ENCODE measurements around the gene USP10. TPM values are rescaled to one million over a fixed set of nuclear protein-coding genes. Genes with fewer than 3 reads are reported as not detected.

USP10 gene, protein sequence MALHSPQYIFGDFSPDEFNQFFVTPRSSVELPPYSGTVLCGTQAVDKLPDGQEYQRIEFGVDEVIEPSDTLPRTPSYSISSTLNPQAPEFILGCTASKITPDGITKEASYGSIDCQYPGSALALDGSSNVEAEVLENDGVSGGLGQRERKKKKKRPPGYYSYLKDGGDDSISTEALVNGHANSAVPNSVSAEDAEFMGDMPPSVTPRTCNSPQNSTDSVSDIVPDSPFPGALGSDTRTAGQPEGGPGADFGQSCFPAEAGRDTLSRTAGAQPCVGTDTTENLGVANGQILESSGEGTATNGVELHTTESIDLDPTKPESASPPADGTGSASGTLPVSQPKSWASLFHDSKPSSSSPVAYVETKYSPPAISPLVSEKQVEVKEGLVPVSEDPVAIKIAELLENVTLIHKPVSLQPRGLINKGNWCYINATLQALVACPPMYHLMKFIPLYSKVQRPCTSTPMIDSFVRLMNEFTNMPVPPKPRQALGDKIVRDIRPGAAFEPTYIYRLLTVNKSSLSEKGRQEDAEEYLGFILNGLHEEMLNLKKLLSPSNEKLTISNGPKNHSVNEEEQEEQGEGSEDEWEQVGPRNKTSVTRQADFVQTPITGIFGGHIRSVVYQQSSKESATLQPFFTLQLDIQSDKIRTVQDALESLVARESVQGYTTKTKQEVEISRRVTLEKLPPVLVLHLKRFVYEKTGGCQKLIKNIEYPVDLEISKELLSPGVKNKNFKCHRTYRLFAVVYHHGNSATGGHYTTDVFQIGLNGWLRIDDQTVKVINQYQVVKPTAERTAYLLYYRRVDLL
- 100 to 1,000 TPM; 148 to 149 TPM for total RNA-seq
- 98.7 TPM for polyA plus RNA-seq (2013, experiment 1 of 2)
- 86.0 TPM for polyA plus RNA-seq (2013, experiment 2 of 2)
- long read RNA-seq, experiment 1, transcript USP10-201 (14 exons, 3,009 nt): major isoform, 10 of 50 reads
- long read RNA-seq, experiment 1, partial matches to known transcripts: 20 of 50 reads
- long read RNA-seq, experiment 1, other reads (novel, unspliced or antisense): 19 of 50 reads
- long read RNA-seq, experiment 2, transcript USP10-207 (12 exons, 1,315 nt): minor isoform, 17 of 412 reads
- long read RNA-seq, experiment 2, transcript USP10-201 (14 exons, 3,009 nt): major isoform, 315 of 412 reads
- long read RNA-seq, experiment 2, partial matches to known transcripts: 20 of 412 reads
- long read RNA-seq, experiment 2, other reads (novel, unspliced or antisense): 58 of 412 reads
- long read RNA-seq, experiment 3, transcript USP10-201 (14 exons, 3,009 nt): major isoform, 653 of 844 reads
- long read RNA-seq, experiment 3, transcript USP10-207 (12 exons, 1,315 nt): minor isoform, 29 of 844 reads
- long read RNA-seq, experiment 3, partial matches to known transcripts: 60 of 844 reads
- long read RNA-seq, experiment 3, other reads (novel, unspliced or antisense): 98 of 844 reads
- long read RNA-seq, experiment 4, transcript USP10-207 (12 exons, 1,315 nt): major isoform, 9 of 43 reads
- long read RNA-seq, experiment 4, transcript USP10-201 (14 exons, 3,009 nt): major isoform, 9 of 43 reads
- long read RNA-seq, experiment 4, partial matches to known transcripts: 13 of 43 reads
- long read RNA-seq, experiment 4, other reads (novel, unspliced or antisense): 10 of 43 reads

DNA sequence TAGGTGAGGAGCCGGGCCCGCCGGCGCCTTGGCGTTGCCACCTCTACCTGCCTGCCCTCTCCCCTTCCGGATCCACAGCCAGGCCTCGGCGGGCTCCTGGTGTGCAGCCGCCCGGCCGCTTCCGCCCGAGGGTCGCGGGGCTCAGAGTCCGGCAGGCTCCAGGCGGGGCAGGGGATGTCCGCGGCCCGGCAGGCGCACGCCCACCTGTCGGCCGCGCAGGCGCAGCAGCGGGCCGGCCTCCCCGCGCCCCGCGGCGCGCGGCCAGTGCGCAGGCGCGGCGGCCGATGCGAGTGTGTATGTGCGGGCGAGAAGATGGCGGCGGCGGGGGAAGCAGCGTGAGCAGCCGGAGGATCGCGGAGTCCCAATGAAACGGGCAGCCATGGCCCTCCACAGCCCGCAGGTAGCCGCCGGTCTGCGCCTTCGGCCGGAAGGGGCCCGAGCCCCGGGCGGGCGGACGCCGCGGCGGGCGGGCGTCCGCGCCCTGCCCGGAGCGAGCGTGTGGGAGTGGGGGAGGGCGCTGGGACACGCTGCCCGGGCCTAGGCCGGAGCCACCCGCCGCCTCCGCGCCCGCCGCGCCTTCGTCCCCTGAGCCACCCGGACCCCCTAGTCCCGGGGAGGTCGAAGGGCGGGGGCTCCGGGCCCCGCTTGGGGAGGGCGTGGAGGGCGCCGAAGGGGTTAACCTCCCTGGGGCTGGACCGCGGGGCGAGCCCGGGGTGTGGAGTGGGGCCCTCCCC lies at the start of gene USP10:
USP10 (plus strand) TSS at position 289 of the 734 bp plus-strand sequence; CDS start at position 380, 91 bp downstream.
- Histone ChIP-seq H3K4me1 (ENCODE audit: control insufficient read depth, insufficient read depth, low read length) (peaks cover 5% of the 10 kb centered on the region), H3K36me3 (ENCODE audit: control insufficient read depth, insufficient read depth, low read length) (no peaks in the 10 kb centered on the region), H3K4me3 (ENCODE audit: low read length) (peak within 1 kb of the TSS; percentile 92), H3K9ac (ENCODE audit: extremely low read depth, low read length, poor library complexity, severe bottlenecking) (peak within 1 kb of the TSS; percentile 79), H3K27me3 (ENCODE audit: control insufficient read depth, insufficient read depth, low read length, poor library complexity, severe bottlenecking) (no peaks in the 10 kb centered on the region), H3K9me3 (ENCODE audit: control insufficient read depth, low read length) (no peaks in the 10 kb centered on the region), H3K27ac (ENCODE audit: low read depth, low read length) (peak within 1 kb of the TSS; percentile 76)
- TF ChIP-seq, protein P1, sequence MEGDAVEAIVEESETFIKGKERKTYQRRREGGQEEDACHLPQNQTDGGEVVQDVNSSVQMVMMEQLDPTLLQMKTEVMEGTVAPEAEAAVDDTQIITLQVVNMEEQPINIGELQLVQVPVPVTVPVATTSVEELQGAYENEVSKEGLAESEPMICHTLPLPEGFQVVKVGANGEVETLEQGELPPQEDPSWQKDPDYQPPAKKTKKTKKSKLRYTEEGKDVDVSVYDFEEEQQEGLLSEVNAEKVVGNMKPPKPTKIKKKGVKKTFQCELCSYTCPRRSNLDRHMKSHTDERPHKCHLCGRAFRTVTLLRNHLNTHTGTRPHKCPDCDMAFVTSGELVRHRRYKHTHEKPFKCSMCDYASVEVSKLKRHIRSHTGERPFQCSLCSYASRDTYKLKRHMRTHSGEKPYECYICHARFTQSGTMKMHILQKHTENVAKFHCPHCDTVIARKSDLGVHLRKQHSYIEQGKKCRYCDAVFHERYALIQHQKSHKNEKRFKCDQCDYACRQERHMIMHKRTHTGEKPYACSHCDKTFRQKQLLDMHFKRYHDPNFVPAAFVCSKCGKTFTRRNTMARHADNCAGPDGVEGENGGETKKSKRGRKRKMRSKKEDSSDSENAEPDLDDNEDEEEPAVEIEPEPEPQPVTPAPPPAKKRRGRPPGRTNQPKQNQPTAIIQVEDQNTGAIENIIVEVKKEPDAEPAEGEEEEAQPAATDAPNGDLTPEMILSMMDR (conservative IDR thresholded peaks at IDR 0.05): no peak
- Mint-ChIP-seq H3K4me3 (peak within 1 kb of the TSS; percentile 94), H3K4me1 (peaks cover 31% of the 10 kb centered on the region), H3K36me3 (ENCODE audit: low read depth) (peaks cover 2% of the 10 kb centered on the region), H3K9me3 (no peaks in the 10 kb centered on the region), H3K27ac (peak within 1 kb of the TSS; percentile 93), H3K27me3 (ENCODE audit: insufficient read depth) (no peaks in the 10 kb centered on the region)
- 0 to 1% methylated on average over 12 to 97 of the region's 97 CpGs for WGBS, 2 experiments (ENCODE audit: insufficient coverage in 1 of 2, insufficient read length in 1 of 2)
- peak; percentile 96 for DNase-seq

DNA sequence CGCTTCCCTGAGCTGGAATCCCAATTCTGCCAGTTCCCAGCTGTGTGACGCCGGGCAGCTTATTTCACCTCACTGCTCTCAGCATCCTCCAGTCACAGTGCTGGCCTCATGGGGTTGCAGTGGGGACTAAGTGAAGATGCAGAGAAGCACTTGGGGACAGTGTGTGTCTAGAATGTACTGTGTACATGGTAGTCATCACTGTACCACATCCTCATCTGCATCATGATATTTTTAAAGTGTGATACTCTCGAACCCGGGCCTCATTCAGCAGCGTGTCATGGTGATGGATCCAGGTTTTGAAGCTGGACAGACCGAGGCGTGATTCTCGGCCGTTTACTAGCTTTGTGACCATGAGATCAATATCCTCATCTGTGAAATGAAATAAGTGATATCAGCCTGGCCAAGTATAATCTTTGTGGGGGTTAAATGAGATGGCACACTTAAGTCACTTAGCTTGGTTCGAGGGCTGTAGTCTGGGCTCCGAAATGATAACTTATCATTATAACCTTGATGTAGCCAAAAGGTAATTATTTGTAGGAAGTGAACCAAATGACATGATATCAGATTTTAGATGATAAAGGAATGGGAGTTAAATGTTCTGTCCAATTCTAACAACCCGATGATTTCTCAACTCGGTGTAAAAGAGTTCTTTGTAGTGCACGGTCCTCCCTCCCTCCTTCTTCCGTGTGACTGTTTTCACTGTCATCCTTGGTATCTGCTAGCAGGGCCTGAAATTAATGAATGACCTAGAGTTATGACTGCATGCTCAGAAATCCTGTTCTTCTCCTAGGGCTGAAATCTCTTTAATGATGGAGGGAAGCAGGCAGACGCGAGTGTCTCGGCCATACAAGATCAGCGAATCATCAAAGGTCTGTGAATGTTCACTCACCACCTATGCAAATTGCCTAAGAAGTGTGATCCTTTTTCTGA lies 49.5 kb upstream of the USP10 start:
- no peaks in the 10 kb centered on the region for H3K4me1 Mint-ChIP-seq
- Histone ChIP-seq H3K4me1 (ENCODE audit: control insufficient read depth, insufficient read depth, low read length) (no peaks in the 10 kb centered on the region), H3K9ac (ENCODE audit: extremely low read depth, low read length, poor library complexity, severe bottlenecking) (no peak overlapping the region), H3K9me3 (ENCODE audit: control insufficient read depth, low read length) (no peaks in the 10 kb centered on the region), H3K36me3 (ENCODE audit: control insufficient read depth, insufficient read depth, low read length) (peaks cover 11% of the 10 kb centered on the region), H3K27ac (ENCODE audit: low read depth, low read length) (no peak overlapping the region), H3K4me3 (ENCODE audit: low read length) (no peak overlapping the region), H3K27me3 (ENCODE audit: control insufficient read depth, insufficient read depth, low read length, poor library complexity, severe bottlenecking) (peaks cover 6% of the 10 kb centered on the region)
- H3K4me3 Mint-ChIP-seq: peak overlapping the region; percentile 69
- peaks cover 19% of the 10 kb centered on the region for H3K27me3 Mint-ChIP-seq (ENCODE audit: insufficient read depth)
- H3K27ac Mint-ChIP-seq: no peak overlapping the region
- TF ChIP-seq, protein P1 (conservative IDR thresholded peaks at IDR 0.05): no peak
- DNase-seq: no peak
- H3K9me3 Mint-ChIP-seq: no peaks in the 10 kb centered on the region
- H3K36me3 Mint-ChIP-seq (ENCODE audit: low read depth): peaks cover 29% of the 10 kb centered on the region
- WGBS, 2 experiments (ENCODE audit: insufficient coverage in 1 of 2, insufficient read length in 1 of 2): 87 to 95% methylated on average over 13 to 20 of the region's 20 CpGs
